GM12892 (cell line): Measurements from ENCODE around the gene ANKRD44.

Experiments
- DNase-seq: peaks from one replicate; pipeline ENCODE4 v3.0.0; 2011; ENCODE audit not compliant: insufficient read length
- FAIRE-seq: peaks from 2 replicates; lab custom pipeline; 2011; peaks lifted over from hg19 to GRCh38; lab: Jason Lieb, UNC
- POLR2A ChIP-seq: IDR thresholded peaks from 2 replicates; pipeline ENCODE4 v1.6.1; 2011; ENCODE audit warnings: low read depth, low read length, control low read depth
- POLR2AphosphoS5 ChIP-seq: IDR thresholded peaks from 2 replicates; pipeline ENCODE4 v1.6.1; 2011; ENCODE audit warnings: low read depth, low read length, control low read depth
- TAF1 ChIP-seq: IDR thresholded peaks from 2 replicates; pipeline ENCODE4 v1.6.1; 2011; ENCODE audit warnings: low read depth, mild to moderate bottlenecking, control low read depth, low read length, borderline replicate concordance

ANKRD44 gene

GRCh38 chr2:197196541-197197180, 113.9 kb downstream of the ANKRD44 start:
- TF ChIP-seq POLR2AphosphoS5 (no peak), POLR2A (no peak), TAF1 (no peak)
- peak; percentile 70 for FAIRE-seq
- DNase-seq, result no peak

DNA sequence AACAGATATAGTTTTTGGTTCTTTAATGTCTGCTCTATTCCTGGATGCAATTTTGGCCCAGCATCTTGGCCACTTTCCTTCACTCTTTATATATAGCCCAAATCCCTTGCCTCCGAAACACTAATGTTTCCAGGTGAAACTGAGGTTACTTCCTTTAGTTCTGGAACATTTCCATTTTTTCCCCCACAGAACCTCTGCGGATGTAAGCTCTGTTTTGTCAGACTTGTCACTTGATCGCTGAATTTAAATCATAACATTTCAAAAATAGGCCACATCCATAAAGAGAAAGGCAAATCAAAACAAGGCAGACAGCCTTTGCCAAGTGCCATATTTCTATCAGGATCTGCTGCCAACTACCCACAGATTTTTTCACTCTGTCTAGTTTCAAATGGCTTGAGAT, 115.1 kb downstream of the ANKRD44 start:
- FAIRE-seq (peak; percentile 50), DNase-seq (no peak)
- TF ChIP-seq TAF1 (no peak), POLR2AphosphoS5 (no peak), POLR2A (no peak)

DNA sequence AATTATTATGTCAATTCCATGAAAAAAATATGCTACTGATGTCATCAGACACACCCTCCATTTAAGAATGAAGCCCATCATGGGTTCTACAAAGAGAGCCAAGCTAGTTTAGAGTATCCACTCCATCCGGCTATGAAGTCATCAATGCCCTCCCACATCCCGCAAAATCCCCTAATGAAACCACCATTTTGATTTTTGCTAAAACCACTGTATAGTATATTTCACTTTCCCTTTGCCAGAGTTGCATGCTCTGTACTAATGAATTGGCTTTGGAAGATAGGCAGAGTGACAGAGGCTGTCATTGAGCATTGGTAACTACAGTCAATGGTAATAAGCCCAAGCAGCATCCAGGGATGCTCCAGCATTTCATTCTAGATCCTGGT, 118.6 kb downstream of the ANKRD44 start:
- FAIRE-seq (peak; percentile 84), DNase-seq (no peak)
- no peak for TF ChIP-seq POLR2A
- TF ChIP-seq POLR2AphosphoS5, result no peak
- no peak for TF ChIP-seq TAF1

DNA sequence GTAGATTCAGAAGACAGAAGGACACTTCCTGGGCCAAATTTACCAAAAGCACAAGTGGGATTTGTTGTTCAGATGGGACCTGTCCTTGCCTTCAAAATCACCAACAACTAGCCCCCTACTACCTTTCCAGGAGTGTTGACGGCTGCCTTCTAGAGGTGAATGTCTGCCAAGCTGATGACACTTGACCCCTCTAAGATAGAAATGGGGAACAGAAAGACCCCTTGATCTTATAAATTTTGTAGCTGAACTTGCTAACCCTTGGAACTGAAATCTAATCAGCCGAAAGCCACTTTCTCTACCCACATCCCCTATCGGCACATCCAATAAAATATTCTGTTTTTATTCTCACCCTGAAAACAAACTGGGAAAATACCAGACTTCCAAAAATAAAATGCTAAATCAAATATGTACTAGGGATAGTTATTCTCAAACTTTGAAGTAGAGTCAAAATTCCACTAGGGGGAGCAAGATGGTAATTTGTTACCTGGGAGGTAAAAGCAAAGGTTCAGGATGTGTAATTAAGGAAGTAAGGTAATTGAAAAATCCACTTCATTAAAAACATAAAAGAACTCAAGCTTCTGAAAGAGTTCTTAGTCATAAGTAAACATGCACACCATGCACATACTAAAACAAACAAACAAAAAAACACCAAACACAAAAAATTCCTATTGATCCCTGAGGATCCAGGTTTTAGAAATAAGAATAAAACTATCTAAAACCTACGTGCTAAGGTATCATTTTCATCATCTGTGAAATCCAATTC, 119.2 kb downstream of the ANKRD44 start:
- no peak for TF ChIP-seq POLR2A
- DNase-seq (no peak), FAIRE-seq (peak; percentile 77)

DNA sequence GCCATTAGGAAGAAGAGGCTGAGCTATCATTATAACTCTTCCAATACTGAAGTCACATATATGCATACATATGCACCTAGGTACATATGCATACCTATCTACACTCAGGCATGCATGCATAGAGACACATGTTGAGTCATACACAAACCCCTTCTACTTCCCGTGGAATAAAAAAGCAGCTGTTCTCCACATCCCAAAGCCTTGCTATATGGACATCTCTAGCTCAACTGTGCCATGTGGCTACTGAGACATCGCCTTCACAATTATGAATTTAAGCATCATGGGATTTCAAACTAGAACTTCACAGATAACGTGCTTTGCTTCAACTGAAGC, 120.5 kb downstream of the ANKRD44 start:
- DNase-seq, result no peak
- peak; percentile 14 for FAIRE-seq
- no peak for TF ChIP-seq TAF1
- no peak for TF ChIP-seq POLR2AphosphoS5
- TF ChIP-seq POLR2A, result no peak

DNA sequence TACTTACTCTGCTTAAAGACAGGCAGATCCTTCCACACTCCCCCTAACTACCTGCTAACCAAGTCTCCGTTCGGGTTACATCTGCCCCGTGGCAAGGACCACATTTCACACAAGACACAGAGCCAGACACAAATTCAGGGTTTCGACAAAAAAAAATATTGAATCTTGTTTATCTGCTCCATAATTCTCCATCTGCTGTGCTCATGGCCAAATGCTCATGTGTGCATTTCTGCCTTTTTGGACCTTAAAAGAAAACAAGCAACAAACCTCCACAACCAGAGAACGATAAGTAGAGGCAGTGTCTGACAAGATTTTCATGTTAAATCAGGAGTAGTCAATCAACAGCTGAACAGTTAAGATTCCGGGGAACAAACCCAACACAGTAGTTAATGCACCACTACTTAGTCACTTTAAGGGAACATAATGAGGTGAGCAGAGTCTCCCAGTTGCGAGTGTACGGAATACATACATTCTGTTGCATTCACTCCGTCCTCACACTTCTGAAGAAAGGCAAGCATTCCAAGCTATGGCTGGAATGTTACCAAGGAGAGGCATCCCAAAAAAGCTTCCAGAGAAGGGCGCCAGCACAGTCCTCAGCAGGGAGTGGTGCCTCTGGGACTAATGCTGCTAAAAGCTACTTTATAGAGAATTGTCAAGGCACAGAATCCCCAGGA, 121.0 kb downstream of the ANKRD44 start:
- peak; percentile 30 for FAIRE-seq
- TF ChIP-seq TAF1 (no peak), POLR2A (no peak), POLR2AphosphoS5 (no peak)
- DNase-seq, result no peak

DNA sequence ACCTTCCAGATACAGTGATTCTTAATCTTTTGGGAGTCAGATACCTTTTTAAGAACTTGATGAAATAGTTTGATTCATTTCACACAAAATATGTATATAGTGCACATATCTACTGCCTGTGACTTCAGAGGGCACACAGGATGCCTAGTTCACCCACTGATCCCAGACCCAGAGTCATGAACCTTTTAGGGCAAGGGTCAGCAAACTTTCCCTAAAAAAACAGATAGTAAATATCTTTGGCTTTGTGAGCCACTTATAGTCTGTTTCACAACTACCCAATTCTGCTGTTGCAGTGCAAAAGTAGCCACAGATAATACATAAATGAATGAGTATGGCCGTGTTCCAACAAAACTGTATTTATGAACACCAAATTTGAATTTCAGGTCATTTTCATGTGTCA, 124.9 kb downstream of the ANKRD44 start:
- FAIRE-seq, result no peak
- no peak for DNase-seq
- TF ChIP-seq POLR2A, result no peak

- DNase-seq (no peak), FAIRE-seq (no peak)
- TF ChIP-seq POLR2A (no peak), POLR2AphosphoS5 (no peak), TAF1 (no peak)
Observed at GRCh38 chr2:197184959-197185586, 125.5 kb downstream of the ANKRD44 start.

DNA sequence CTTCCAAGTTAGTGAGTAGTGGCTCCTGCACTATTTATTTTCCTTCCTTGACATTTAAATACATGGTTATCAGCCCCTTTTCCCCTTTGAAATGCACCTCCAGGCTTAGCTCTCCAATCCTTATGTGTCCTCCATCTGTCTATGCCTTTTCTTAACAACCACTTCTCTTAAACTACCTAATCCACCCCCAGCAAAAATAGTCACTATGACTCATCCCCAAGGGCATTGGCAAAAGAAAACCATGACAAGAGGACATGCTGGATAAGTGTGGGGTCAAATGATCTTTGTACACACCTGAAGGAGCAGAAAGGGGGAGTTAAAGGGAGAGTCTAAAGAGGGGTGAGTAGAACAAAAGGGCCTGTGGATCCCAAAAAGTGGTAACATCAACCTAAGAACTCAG, 127.2 kb downstream of the ANKRD44 start:
- FAIRE-seq, result peak; percentile 17
- TF ChIP-seq POLR2A (no peak), POLR2AphosphoS5 (no peak), TAF1 (no peak)
- no peak for DNase-seq

DNA sequence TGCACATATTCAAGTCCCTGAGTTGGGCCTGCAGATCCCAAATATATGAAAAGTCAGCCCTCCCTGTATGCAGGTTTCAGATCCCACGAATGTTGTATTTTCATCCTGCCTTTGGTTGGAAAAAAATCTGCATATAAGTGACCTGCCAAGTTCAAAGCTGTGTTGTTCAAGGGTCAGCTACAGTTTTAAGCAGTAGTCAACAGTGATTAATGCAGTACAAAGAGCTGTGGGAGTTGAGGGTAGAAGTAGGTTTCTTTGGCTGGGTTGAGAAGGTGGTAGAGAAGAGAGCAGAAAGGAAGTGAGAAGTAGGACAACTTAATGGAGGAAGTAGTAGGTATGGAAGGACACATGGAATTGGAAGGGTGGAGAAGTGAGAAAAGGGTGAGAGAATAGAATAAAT, 127.9 kb downstream of the ANKRD44 start:
- no peak for FAIRE-seq

DNA sequence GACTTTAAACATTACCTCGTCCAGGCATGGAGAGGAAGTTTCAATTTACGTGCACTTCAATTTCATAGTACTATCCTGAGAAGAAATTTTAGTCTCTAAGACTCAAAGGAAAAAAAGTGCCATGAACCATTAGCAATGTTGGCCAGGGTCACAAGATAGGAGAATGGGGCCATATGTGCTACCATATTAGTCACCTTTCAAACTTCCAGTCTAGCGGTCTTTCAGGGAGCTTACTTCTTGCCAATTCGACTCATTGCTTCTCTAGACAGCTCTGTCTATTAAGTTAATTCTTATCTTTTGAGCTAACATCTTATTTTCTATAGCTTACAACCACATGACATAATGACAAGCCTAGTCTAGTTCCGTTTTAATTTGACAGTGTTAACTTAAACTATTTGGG, 129.1 kb downstream of the ANKRD44 start:
- peak; percentile 17 for FAIRE-seq
- TF ChIP-seq TAF1 (no peak), POLR2AphosphoS5 (no peak), POLR2A (no peak)
- DNase-seq, result no peak

More for the DNA sequence above, 127.9 kb downstream of the ANKRD44 start:
- DNase-seq, result no peak
- TF ChIP-seq POLR2AphosphoS5 (no peak), POLR2A (no peak), TAF1 (no peak)
